ENCODE data around the gene LEP. TPM values are rescaled to one million over a fixed set of nuclear protein-coding genes. Genes with fewer than 3 reads are reported as not detected.

LEP gene
- not detected in 2 replicates for total RNA-seq

GRCh38 chr7:128240696-128241386 lies at the start of gene LEP:
Gene LEP, plus strand, starts transcription at chr7:128241278. Its CDS starts 10,741 bp downstream, at chr7:128252019.
- no peak for DNase-seq (ENCODE audit: low read depth in 2 of 2)

- no peak for DNase-seq (ENCODE audit: low read depth in 2 of 2)
These were observed 48.5 kb upstream of the LEP start for GRCh38 chr7:128192497-128193142.

- no peak for DNase-seq (ENCODE audit: low read depth in 2 of 2)
These were observed 46.4 kb upstream of the LEP start for GRCh38 chr7:128194533-128195282.

- DNase-seq (ENCODE audit: low read depth in 2 of 2): peak in 1 of 2 donors; percentile 23
These were observed 43.5 kb upstream of the LEP start for GRCh38 chr7:128197589-128197988.

GRCh38 chr7:128197989-128198580 lies 43.0 kb upstream of the LEP start:
- no peak for DNase-seq (ENCODE audit: low read depth in 2 of 2)

GRCh38 chr7:128200376-128200775 lies 40.7 kb upstream of the LEP start:
- DNase-seq (ENCODE audit: low read depth in 2 of 2): no peak

GRCh38 chr7:128201067-128201689 lies 39.9 kb upstream of the LEP start:
- DNase-seq (ENCODE audit: low read depth in 2 of 2): no peak

- DNase-seq (ENCODE audit: low read depth in 2 of 2): no peak
These were observed 39.4 kb upstream of the LEP start for GRCh38 chr7:128201690-128202085.

- DNase-seq (ENCODE audit: low read depth in 2 of 2): no peak
These were observed 38.7 kb upstream of the LEP start for GRCh38 chr7:128202287-128202957.

- DNase-seq (ENCODE audit: low read depth in 2 of 2): no peak
These were observed 38.0 kb upstream of the LEP start for GRCh38 chr7:128203047-128203491.

- no peak for DNase-seq (ENCODE audit: low read depth in 2 of 2)
These were observed 37.3 kb upstream of the LEP start for GRCh38 chr7:128203710-128204214.

GRCh38 chr7:128204455-128204854 lies 36.6 kb upstream of the LEP start:
- no peak for DNase-seq (ENCODE audit: low read depth in 2 of 2)

- no peak for DNase-seq (ENCODE audit: low read depth in 2 of 2)
These were observed 36.0 kb upstream of the LEP start for GRCh38 chr7:128205068-128205467.

GRCh38 chr7:128206017-128206746 lies 34.9 kb upstream of the LEP start:
- DNase-seq (ENCODE audit: low read depth in 2 of 2): no peak

- no peak for DNase-seq (ENCODE audit: low read depth in 2 of 2)
These were observed 34.2 kb upstream of the LEP start for GRCh38 chr7:128206747-128207500.

GRCh38 chr7:128207609-128208008 lies 33.5 kb upstream of the LEP start:
- DNase-seq (ENCODE audit: low read depth in 2 of 2): no peak

GRCh38 chr7:128209229-128210035 lies 31.6 kb upstream of the LEP start:
- peak; percentile 78 to 86 for DNase-seq (ENCODE audit: low read depth in 2 of 2)

- DNase-seq (ENCODE audit: low read depth in 2 of 2): no peak
These were observed 31.1 kb upstream of the LEP start for GRCh38 chr7:128210036-128210347.

Measured in lung microvascular endothelial cell (primary cell).